Retinal pigment epithelial cell (primary cell): ENCODE data around the gene ZNF83.

Source experiments
- DNase-seq: peaks from one replicate; pipeline ENCODE4 v3.0.0-alpha.2; 2010; ENCODE audit warnings: low read depth
- H3K4me3 ChIP-seq: 2 replicates; pipeline ENCODE4 v1.5.1; 2011; ENCODE audit warnings: mild to moderate bottlenecking, low read length, control low read depth, moderate library complexity
- TF ChIP-seq, protein P1 (sequence below): conservative IDR thresholded peaks from 2 replicates; pipeline ENCODE4 v1.5.1; 2011; ENCODE audit warnings: low read depth, low read length, control low read depth, inconsistent platforms

The ZNF83 gene

DNA sequence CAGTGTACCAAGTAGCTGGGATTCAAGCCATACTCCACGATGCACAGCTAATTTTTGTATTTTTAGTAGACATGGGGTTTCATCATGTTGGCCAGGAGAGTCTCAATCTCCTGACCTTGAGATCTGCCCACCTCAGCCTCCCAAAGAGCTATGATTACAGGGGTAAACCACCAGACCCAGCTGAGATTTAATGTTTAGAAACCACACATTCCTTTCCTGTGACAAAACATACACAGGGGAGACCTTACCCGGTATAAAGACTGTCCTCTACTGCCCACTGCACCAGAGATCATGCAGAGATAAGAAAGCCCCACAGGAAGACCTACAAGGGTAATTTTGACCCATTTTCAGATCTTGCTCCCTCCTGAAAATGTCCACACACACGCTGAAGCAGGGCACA is 22.8 kb upstream of the ZNF83 start:
- TF ChIP-seq, protein P1, sequence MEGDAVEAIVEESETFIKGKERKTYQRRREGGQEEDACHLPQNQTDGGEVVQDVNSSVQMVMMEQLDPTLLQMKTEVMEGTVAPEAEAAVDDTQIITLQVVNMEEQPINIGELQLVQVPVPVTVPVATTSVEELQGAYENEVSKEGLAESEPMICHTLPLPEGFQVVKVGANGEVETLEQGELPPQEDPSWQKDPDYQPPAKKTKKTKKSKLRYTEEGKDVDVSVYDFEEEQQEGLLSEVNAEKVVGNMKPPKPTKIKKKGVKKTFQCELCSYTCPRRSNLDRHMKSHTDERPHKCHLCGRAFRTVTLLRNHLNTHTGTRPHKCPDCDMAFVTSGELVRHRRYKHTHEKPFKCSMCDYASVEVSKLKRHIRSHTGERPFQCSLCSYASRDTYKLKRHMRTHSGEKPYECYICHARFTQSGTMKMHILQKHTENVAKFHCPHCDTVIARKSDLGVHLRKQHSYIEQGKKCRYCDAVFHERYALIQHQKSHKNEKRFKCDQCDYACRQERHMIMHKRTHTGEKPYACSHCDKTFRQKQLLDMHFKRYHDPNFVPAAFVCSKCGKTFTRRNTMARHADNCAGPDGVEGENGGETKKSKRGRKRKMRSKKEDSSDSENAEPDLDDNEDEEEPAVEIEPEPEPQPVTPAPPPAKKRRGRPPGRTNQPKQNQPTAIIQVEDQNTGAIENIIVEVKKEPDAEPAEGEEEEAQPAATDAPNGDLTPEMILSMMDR = no peak
- H3K4me3 ChIP-seq = no peak overlapping the region
- DNase-seq = no peak

- no peak for DNase-seq
- TF ChIP-seq, protein P1 = no peak
Observed at GRCh38 chr19:52659013-52659412, 20.9 kb upstream of the ZNF83 start.

GRCh38 chr19:52658595-52658994 is 20.4 kb upstream of the ZNF83 start:
- TF ChIP-seq, protein P1 = no peak

More at GRCh38 chr19:52659013-52659412, 20.9 kb upstream of the ZNF83 start:
- H3K4me3 ChIP-seq = no peak overlapping the region

GRCh38 chr19:52653161-52653560 is 15.0 kb upstream of the ZNF83 start:
- no peak overlapping the region for H3K4me3 ChIP-seq
- no peak for DNase-seq
- TF ChIP-seq, protein P1 = no peak

More at GRCh38 chr19:52658595-52658994, 20.4 kb upstream of the ZNF83 start:
- H3K4me3 ChIP-seq = no peak overlapping the region
- DNase-seq = no peak

GRCh38 chr19:52651956-52652355 is 13.8 kb upstream of the ZNF83 start:
- TF ChIP-seq, protein P1 = no peak
- H3K4me3 ChIP-seq = no peak overlapping the region
- no peak for DNase-seq

DNA sequence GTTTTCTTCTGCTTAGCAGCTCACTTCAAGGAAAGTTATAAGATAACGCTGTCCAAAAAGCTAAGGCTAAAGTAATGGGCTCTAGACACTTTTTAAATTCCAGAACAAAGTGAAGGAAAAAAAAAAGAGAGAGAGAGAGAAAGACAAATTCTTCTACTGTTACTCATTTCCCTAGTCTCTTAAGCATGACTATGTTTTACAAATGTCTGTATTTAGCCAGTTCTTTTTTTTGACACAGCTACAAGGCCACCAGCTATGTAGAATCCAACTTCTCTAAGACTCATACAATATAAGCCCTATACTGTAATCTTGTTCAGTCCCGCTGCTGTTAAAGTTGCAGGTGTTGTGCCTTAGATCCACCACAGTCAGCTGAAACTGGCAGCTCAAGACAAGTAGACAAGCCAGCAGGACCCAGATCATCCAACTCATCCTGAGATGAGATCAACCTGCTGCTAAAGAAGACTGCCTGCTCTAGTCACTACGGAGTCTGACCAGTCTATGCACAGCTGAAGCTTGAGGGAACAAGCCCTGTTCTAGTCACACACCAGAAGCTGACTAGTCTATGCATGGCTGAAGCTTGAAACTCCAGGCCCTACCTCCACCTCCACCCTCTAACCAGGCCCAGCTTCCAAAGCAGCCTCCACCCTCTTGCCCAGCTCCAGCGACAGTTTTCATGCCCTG is 10.3 kb upstream of the ZNF83 start:
- no peak overlapping the region for H3K4me3 ChIP-seq
- TF ChIP-seq, protein P1 = no peak
- DNase-seq = no peak

- TF ChIP-seq, protein P1 = no peak
- no peak for DNase-seq
- H3K4me3 ChIP-seq = no peak overlapping the region
Observed at GRCh38 chr19:52646571-52647217, 8.5 kb upstream of the ZNF83 start.
